SIG-M5 treated with dmso at 0.1 percent for 504 hours (cell line): Measurements from ENCODE around the gene GPC6.

ENCODE experiments used
- DNase-seq: peaks from one replicate; lab custom pipeline; 2025; ENCODE audit not compliant: unreplicated experiment; lab: John Stamatoyannopoulos, UW

The GPC6 gene

DNA sequence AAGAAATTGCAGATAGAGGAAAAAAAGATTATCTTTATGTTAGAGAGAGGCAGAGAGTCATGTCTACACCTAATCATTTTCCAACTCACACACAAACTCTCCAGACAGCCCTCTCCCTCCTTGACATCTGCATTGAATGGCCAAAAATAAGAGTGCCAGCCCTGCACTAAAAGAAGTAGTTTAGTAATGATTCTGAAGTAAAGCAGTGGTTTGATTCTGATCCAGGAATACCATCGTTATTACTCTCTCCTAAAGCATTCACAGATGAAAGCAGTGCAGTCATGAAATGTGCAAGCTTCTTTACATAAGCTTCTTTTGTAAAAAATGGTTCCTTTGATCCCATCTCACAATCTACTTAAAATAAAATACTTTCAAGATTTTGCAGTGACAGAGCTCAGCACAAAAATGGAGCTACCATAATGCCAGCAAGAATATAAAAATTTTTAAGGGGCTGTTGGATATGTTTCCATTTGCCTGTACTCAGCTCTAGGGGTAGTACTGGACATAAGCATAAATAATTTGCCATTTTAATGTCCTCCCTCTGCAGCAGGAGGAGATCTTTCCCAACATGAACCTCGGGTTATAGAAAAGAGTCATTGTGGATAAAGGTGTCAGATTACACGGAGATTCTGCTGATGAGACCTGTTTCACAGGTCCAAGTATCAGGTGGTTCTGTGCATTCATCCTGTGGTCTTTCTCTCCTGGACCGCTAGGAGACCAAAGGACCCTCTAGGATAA is 846.6 kb downstream of the GPC6 start:
- no peak for DNase-seq

DNA sequence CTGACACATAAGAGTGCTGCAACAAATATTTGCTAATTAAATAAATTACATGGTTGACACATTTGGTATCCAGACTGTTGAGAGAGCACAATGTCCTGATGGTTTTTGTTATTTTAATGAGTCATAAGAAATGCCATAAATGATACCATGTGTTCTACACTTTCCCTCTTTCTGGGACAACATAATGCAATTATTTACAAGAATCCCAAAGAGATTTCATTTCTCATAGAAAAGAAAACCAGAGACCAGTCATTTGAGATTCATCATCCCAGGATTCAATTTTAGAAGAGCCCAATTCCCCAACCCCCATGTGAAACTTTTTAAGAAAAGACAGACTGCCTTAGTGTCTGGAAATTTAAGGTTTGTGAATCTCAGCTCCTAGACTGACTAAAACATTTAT is 853.3 kb downstream of the GPC6 start:
- no peak for DNase-seq

DNA sequence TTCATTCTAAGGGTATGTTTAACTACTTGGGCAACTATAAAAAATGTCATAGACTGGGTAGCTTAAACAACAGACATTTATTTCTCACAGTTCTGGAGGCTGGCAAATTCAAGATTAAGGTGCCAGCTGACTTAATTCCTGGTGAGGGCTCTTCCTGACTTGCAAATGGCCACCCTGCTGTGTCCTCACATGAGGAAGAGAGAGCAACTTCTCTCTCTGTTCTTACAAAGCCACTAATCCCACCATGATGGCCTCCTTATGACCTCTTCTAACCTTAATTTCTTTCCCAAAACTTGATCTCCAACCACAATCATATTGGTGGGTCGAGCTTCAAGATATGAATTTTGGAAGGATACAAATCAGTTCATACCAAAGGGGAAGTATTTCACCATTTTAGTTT is 853.9 kb downstream of the GPC6 start:
- DNase-seq = no peak

DNA sequence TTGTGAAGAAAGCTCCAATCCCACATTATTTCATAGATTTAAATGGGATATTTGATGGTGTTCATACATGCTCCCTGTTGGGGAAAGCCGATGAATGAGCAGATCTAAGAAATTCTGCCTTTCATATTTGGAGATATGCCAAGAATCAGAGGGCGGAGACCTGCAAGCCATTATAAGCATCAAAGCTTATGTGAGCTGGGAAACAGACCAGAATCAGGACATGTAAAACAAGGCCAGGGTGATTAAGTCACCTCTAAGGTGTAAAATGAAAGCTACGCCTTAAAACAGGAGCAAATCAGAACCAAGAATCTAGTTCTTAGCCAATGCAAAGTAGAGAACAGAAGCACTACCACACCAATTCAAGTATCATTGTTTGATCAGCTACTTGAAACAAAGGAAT is 860.5 kb downstream of the GPC6 start:
- DNase-seq = no peak

DNA sequence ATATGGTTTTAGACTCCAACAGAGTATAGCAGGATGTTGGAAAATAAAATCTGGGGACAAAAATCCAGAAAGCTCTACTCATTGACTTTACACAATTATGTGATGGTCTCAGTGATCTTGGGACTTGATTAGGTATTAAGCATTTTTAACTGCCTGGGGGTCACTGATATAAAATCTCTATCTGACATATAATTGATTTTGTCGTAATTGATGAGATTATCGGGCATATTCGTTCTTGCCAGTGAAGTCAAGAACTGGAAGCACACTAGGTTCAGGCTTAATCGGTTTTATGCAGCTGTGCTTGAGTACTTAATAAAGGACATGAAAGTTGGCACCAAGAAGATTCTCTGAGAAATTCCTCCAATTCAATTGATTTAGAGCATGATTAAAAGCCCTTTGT is 862.1 kb downstream of the GPC6 start:
- DNase-seq = no peak

DNA sequence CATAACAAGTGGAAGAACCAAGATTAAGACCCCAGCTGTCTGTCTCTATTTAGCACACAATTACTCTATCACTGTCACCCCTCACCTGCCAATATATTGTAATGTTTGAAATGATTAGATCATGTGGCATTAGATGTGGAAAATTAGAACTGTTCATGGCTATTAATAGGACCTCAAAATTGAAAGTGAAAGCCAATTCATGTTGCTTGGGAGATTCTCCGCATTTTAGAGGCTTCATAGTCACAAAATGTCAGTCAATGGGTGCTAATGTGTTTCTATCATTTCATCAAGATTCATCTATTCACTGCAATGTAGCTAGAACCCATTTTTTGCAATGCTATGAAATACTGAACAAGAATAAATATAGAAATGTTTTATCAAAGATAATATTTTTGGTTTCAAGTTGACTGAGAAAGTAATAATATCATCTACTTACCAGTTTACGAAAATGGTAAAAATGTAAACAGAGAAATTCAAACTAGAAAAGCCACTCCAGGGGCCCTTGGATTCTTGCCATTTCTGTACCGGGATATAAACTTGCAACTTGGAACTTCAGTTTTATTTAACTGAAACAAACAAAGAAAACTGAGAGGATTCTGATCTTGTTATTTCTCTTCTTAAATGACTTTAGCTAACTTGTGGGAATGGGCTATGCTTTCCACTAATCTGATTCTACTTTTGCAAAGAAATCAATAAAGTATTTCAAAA is 864.3 kb downstream of the GPC6 start:
- no peak for DNase-seq

DNA sequence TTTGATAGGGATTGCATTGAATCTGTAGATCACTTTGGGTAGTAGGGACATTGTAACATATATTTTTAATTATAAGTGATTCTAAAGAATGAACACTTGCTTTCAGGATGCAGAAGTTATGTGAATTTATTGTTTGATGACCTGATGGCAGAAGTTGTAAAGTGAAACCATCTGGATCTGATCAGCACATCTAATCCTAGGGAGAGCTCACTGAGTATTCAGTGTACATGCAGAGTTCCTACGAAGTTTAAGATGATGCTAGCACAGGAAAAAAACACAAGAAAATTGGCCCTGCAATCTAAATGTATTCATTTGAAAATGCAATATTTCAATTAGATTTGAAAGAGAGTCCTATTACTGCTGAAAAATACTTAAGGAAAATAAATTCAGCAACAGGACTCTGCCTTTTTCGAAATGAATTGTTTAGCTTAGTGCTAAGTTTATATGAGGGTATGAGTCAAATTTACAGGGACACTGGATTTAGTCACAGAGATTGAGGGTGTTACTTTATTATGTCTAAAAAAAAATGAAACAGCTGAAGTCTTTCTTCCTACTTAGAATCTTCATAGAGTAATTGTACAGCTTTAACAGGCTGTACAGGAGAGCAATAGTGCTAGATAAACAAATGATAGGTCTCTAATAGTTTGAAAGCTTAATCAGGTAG is 867.2 kb downstream of the GPC6 start:
- DNase-seq = no peak

DNA sequence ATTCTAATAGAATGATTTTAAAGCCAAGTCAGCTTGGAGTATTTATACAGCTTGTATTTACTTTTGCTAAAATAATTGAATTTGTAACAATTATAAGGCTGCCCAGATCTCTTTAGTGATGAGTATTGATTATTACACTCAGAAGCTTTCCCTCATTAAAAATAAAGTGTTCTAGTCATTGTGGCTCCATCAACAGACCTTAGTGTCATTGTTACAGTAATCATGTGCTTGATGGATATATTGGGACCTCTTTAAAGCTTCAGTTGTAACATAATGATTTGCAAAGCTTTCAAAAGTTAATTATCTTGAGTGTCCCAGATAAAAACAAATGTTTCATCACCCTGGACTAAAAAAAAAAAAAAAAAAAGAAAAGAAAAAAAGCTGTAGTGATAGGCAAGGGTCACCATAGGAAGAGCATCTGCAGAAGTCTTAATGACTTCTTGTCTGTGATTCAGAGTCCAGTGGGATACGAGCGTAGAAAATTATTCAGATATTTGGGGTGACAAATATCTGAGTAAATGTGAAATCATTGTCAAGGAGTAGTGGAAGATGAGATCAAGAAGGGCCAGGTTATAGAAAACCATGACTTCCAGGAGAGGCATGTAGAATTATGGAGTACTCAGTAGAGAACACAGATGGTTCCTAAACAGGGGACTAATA is 883.2 kb downstream of the GPC6 start:
- no peak for DNase-seq

DNA sequence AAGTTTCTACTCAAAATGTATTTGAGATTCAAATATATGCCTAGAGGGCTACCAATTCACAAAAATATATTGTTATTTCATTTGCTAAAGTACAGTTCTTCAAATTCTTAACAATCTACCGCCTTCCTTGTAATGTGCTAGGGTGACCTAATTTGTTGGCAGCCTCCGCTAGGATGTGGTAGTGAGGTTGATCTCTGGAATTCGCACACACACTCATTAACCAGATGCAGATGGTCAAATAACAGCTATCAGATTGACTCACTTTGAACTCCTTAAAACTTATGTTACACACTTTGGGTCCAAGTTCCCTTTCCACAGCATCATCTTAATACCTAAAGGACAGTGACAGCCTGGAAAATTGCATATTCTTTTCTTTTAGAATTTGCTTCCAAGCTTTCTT is 885.6 kb downstream of the GPC6 start:
- DNase-seq = no peak

DNA sequence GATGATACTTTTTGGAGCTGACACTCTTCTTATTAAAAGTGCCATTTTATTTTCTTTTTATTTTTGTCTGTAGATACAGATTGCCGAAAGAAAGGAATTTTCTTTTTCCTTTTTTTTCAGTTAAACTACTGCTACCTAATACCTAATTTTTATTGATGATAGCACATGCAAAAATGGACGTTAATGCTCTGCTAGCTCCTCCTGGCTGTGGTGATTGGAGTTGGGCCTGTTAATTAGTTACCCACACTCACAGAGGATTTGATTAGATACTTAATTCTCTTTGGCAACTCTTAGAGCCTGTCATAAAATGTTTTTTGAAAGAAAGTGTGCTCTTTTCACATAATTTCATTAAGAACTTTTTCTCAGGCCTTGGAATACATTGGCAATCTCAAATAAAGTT is 886.1 kb downstream of the GPC6 start:
- no peak for DNase-seq

DNA sequence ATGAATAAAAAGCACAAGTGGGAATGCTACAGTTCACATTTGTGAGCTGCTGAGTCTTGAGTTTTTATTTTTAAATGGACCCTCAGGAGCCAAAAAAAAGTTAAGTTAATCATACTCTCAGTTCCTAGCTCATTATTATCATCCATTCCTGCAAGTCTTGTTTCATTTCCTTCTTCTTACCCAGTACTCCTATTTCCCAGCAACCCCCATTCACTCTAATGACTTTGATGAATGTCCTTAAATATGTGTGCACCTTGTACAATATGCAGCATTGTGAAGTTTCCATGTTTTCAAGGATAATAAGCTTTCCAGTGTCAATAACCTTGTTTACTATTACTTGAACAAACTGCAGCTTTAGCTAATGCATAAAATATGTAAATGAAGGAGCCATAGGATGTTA is 886.6 kb downstream of the GPC6 start:
- DNase-seq = no peak

DNA sequence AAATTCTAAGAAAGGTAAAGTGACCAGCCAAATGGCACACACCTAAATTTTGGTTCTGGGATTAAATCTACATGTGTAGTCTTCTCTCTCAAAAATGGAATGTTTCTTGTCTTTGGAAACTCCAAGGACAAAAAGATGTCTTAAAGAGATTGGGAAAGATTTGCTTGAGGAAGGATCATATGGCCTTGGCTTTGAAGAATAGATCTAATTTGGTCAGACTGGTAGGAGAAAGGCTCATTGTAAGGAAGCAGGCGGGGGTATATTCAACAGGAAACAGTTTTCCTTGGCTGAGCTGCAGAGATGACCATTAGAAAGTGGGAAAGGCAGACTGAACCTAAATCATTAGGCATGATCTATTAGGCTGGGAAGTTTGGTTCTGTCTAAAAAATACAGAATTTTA is 887.6 kb downstream of the GPC6 start:
- DNase-seq = no peak

DNA sequence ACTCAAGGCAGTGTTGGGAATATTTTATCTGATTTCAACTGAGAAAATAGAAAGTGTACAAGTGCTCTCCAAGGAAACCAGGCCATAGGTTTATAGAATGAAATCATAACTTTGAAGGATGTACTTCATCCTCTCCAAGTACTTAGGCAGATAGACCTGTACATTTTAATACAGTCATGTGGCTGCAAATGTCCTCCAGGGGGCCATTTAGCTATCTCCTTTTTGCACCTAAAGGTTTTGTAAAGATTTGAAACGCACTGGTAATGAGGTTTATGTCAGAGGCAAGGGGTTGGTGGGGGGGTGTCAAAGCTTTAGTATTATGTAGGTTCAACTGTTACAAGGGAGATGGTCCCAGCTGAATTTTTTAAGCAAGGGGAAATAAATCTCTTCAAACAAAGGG is 888.4 kb downstream of the GPC6 start:
- no peak for DNase-seq

DNA sequence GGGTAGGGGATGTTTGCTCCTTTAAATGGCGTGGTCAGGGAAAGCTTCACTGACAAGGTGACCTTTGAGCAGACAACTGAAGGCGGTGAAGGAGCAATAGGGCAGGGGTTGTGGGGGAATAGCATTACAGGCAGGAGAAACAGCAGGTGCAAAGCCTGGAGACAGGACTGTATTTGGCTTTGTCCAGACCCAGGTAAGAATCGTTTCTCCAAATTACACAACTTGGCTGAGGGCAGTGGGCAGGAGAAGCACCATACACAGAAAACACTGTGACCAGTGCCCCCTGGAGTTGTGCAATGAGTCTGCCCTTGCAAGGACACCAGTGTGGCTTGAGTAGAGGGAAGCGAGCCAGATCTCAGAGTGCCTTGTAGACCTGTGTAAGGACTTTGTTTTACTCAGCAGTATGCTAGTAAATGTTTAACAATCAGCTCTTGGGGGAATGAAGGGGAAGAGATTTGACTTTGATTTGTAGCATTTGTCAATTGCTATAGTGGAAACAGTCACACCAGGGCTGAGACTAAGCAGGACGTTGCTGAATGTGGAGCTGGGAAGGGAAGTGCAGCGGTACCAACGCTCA is 892.8 kb downstream of the GPC6 start:
- no peak for DNase-seq

DNA sequence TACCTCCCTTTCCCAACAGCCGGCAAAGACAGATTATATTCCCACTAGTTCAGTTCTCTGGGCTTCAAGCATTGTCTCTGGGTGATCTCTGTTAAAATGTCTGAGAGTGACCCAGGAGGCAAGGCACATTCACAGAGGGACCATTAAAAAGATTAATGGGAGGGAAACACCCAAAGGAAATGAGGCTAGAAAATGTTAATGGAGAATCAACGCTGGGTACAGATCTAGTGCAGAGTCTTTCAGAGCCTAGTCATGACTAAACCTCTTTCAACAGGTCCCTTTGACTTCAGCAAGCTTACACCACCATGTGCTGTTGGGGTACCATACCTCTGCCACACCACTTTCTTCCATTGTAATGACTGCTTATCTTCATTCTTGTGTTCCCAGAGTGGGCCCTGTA is 894.3 kb downstream of the GPC6 start:
- DNase-seq = no peak

DNA sequence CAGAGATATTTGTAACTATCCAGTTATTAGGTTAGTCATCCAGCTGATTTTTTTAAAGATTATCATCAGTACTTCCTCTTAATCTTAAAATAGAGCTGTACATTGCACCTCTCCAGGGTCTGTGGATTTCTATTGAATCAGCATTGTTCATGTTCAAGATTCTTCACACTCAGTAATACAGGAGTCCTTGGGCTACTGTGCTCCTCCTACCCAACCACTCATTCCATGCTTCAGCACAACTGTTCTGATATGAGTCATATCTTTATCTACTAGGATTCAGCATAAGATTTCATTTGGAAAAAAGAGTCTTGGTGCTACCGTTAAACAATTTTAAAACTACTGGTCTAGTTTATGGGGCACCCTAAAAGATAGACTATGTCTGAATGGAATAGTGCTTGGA is 895.1 kb downstream of the GPC6 start:
- no peak for DNase-seq

DNA sequence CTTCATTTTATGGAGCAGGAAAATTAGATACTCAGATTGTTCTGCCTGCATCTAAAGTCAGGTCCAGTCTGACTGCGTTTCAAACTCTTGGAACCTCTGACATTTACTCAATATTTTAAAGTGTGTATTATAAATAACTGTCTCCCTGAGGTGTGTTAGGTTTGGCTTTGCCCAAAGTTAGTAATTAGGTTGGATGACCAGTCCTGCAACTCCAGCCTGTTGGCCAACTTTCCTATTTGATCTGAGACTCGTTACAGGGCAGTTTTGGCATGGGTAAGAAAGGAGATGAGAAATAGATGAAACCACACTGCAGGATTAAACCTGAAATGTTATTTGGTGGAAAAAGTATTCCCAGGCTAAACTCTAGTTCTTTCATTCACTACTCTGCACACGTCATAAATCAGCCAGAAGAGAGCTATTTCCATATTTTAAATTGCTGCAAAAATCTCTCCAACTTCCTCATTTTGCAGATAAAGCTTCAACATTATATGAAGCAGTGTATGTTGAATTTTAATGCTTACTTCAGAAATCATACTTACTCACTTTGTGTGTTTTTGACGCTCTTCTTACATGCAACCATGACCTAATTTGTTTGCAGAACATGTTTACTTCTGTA is 895.8 kb downstream of the GPC6 start:
- DNase-seq = no peak

DNA sequence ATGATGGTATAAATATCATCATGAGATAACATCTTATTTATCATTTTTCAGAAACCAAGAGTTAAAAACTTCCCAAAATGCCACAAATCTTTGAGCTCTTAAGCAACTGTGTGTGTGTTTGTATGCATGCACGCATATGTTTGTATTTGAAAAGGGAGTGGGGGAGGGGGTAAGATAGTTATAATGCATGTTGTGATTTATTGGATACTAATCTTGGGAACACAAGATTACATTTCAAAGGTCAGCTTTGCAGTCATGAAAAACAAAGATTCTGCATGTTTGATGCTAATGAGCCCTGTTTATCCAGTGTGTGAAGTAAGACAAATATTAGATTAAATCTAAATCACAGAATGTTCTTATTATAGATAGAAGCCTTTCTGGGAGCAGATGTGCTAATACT is 897.0 kb downstream of the GPC6 start:
- DNase-seq = no peak

DNA sequence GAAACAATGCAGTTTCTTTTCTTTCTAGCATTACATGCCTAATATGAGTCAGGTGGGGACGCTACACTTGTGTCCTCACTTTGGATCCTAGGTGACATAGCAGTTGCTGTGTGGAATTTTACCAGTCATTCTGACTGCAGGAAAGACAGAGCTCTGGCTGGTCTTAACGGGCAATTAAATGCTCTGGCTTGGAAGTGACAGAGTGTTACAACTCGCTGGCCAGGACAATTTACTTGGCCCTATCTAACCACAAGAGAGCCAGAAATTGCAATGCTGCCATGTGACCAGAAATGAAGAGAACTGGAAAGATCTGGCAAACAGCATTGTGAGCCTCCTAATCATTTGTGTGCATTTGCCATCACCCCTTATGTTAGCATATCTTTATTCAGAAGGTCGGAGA is 901.8 kb downstream of the GPC6 start:
- DNase-seq = no peak

DNA sequence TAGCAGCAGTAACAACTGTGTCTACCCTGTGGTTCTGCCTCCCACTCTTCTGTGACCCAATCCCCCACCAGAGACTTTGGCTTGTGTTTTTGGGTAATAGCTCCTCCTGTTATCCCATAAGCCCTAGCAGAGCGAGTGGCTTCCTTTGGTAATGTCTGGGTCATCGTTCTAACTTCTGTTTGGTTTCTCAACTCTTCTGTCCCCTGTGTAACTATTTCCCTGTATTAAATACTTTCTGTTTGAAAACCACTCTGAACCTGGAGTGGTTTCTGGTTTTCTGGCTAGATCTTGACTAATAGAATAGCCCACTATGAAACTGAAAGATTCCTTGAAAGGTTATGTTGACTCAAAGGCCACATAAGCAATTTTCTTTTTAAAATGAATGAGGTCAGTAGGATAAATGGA is 902.9 kb downstream of the GPC6 start:
- no peak for DNase-seq

DNA sequence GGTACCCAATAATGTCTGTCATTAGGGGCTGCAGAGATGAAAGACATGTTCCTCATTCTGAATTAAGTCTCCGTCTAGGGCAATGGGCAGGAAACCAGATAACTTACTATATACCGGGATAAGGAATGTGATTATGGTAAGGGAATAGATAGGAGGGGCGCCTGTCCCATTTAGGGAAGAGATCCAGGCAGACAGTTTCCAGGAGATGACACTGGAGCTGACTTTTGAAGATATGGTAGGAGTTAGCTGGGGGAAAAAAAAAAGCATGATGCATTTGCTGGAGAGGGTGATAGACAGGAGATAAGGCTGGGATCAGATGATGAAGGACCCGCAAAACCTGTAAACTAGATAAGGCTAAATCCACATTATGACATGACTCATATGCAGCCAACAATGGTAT is 912.2 kb downstream of the GPC6 start:
- no peak for DNase-seq
